Measurements from ENCODE around the gene DCAF4. TPM values are rescaled to one million over a fixed set of nuclear protein-coding genes. Genes with fewer than 3 reads are reported as not detected.

Gene DCAF4
- total and polyA plus RNA-seq, 8 donors, result 0.58 to 139 (median 7.7) TPM

DNA sequence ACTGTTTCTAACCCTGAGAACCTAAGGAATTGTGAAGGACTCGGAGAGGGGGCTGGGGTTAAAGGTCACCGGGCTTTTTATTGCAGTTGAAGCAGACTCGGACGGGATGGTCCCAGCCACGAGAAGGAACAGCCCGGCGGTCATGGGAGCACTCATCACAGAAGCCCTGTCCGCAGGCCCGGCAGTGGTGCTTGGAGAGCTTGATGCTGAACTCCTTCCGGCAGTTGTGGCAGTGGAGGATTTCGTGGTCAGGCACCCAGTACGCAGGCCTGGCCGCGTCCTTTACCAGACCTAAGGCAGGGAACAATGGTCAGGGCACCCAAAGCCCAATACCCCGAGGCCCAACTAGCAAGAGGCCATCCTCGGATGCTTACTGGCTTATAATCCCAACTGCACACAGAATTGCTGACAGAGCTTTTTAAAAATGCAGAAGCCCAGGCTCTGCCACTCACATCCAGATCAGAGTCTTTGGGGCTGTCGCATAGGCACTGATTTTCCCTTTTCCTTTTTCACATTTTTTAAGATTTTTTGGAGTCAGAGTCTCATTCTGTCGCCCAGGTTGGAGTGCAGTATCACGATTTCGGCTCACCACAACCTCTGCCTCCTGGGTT, 44.7 kb downstream of the DCAF4 start:
- peaks cover 49 to 90% (median 82%) of the 10 kb centered on the region in 4 donors for H3K36me3 ChIP-seq
- intact Hi-C loops (cut with DNase I; ENCODE audit: low total_unique reads), result no loop called here
- H3K27me3 ChIP-seq, result no peaks in the 10 kb centered on the region
- no peaks in the 10 kb centered on the region for H3K9me3 ChIP-seq
- TF ChIP-seq POLR2AphosphoS5 (IDR thresholded peaks at IDR 0.05) (no peak), EP300 (IDR thresholded peaks at IDR 0.05) (no peak), POLR2A (IDR thresholded peaks at IDR 0.05) (no peak)
- TF ChIP-seq, protein P1, sequence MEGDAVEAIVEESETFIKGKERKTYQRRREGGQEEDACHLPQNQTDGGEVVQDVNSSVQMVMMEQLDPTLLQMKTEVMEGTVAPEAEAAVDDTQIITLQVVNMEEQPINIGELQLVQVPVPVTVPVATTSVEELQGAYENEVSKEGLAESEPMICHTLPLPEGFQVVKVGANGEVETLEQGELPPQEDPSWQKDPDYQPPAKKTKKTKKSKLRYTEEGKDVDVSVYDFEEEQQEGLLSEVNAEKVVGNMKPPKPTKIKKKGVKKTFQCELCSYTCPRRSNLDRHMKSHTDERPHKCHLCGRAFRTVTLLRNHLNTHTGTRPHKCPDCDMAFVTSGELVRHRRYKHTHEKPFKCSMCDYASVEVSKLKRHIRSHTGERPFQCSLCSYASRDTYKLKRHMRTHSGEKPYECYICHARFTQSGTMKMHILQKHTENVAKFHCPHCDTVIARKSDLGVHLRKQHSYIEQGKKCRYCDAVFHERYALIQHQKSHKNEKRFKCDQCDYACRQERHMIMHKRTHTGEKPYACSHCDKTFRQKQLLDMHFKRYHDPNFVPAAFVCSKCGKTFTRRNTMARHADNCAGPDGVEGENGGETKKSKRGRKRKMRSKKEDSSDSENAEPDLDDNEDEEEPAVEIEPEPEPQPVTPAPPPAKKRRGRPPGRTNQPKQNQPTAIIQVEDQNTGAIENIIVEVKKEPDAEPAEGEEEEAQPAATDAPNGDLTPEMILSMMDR (IDR thresholded peaks at IDR 0.05), result no peak
- no peak overlapping the region for H3K4me3 ChIP-seq
- 92 to 96% (median 93%) methylated on average over 15 to 20 of the region's 20 CpGs for WGBS, 5 donors
- no peak for DNase-seq
- H3K27ac ChIP-seq, result no peak overlapping the region
- H3K4me1 ChIP-seq, result no peaks in the 10 kb centered on the region

DNA sequence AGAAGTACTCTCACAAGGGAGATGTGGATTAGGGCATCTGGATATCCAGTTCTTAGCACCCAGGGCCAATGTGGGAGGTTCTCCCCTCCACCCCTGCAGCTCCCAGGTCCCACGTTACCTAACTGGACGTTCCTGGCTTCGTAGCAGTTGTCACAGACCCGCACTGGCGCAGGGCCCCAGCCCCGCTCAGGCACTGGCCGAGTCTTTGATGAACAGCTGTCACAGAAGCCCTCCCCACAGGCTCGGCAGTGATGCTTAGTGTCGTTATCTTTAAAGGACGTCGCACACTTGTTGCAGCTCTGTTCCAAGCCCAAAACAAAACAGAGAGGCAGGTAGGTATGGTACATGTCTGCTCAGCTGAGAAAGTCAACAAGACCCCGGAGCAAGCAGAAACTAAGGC, 48.4 kb downstream of the DCAF4 start:
- H3K36me3 ChIP-seq, result peaks cover 51 to 100% (median 99%) of the 10 kb centered on the region in 4 donors
- intact Hi-C loops (cut with DNase I; ENCODE audit: low total_unique reads), result no loop called here
- H3K9me3 ChIP-seq, result no peaks in the 10 kb centered on the region
- H3K27me3 ChIP-seq, result no peaks in the 10 kb centered on the region
- no peaks in the 10 kb centered on the region for H3K4me1 ChIP-seq
- no peak for DNase-seq
- no peak for TF ChIP-seq EP300 (IDR thresholded peaks at IDR 0.05)
- H3K4me3 ChIP-seq, result no peak overlapping the region
- 91 to 95% (median 95%) methylated on average over 12 of the region's 12 CpGs for WGBS, 5 donors
- H3K27ac ChIP-seq, result no peak overlapping the region

DNA sequence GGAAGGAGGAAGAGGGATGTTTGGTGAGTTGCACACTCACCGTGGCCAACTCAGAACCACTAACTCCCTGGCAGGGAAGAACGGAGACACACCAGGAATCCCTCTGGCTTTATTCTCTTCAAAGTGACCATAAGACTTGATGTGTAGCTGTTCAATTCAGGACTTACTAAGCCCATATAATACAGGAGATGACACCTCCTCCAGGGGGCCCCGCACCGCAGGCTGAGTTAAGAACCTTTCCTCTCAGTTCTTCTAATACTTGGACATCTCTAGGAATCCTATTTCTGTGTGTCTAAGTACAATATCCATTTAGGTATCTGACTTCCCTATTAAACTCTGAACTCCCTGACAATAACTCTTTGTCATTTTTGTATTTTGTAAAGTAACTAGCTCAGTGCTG, 49.5 kb downstream of the DCAF4 start:
- no peak for DNase-seq
- no peaks in the 10 kb centered on the region for H3K27me3 ChIP-seq
- peaks cover 50 to 100% (median 99%) of the 10 kb centered on the region in 4 donors for H3K36me3 ChIP-seq
- TF ChIP-seq POLR2A (IDR thresholded peaks at IDR 0.05), result no peak
- TF ChIP-seq, protein P1 (IDR thresholded peaks at IDR 0.05), result no peak
- TF ChIP-seq EP300 (IDR thresholded peaks at IDR 0.05), result no peak
- no peak for TF ChIP-seq POLR2AphosphoS5 (IDR thresholded peaks at IDR 0.05)
- intact Hi-C loops (cut with DNase I; ENCODE audit: low total_unique reads), result no loop called here
- WGBS, 5 donors, result 93 to 99% (median 96%) methylated on average over 4 of the region's 4 CpGs
- H3K27ac ChIP-seq, result no peak overlapping the region
- no peaks in the 10 kb centered on the region for H3K9me3 ChIP-seq
- H3K4me1 ChIP-seq, result no peaks in the 10 kb centered on the region
- no peak overlapping the region for H3K4me3 ChIP-seq

DNA sequence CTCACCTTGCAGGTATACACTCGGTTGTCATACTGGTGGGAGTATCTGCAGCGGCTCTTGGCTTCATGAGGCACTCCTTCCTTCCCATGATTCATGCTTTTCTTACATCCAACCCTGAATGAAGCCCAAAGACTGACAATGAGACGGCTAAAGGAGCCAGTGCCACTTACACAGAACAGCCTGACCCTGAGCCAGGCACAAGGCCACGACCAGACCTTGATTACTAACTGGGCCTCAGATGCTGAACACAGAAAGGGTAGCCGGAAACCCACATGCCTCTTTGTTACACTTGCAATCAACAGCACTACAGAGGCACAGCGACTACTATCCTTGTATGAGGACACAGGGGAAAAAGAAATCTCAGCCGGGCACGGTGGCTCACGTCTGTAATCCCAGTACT, 52.6 kb downstream of the DCAF4 start:
- WGBS, 5 donors, result 93 to 98% (median 96%) methylated on average over 8 to 9 of the region's 9 CpGs
- intact Hi-C loops (cut with DNase I; ENCODE audit: low total_unique reads), result no loop called here
- Histone ChIP-seq H3K36me3 (peaks cover 28 to 92% (median 90%) of the 10 kb centered on the region in 4 donors), H3K4me3 (no peak overlapping the region), H3K27ac (no peak overlapping the region), H3K4me1 (peaks cover 0 to 7% (median 0%) of the 10 kb centered on the region in 4 donors), H3K27me3 (no peaks in the 10 kb centered on the region), H3K9me3 (no peaks in the 10 kb centered on the region)
- TF ChIP-seq, protein P1 (IDR thresholded peaks at IDR 0.05), result no peak
- TF ChIP-seq POLR2AphosphoS5 (IDR thresholded peaks at IDR 0.05), result no peak
- no peak for TF ChIP-seq EP300 (IDR thresholded peaks at IDR 0.05)
- no peak for TF ChIP-seq POLR2A (IDR thresholded peaks at IDR 0.05)
- DNase-seq, result no peak

DNA sequence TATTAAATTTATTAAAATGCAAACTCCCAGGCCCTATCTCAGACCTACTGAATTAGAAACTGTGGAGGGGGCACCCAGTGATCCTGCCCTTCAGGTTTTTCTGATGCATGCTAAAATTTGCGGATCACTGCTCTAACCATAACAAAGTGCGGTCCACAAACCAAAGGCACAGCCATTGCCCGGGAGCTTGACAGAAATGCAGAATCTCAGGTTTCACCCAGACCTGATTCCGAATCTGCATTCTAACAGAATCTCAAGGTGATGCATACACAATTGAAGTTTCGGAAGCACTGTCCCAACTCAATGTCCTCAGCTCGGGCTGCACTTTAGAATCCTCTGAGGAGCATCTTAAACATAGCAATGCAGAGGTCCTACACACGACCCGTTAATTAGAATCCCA, 54.6 kb downstream of the DCAF4 start:
- H3K27ac ChIP-seq, result no peak overlapping the region
- H3K9me3 ChIP-seq, result no peaks in the 10 kb centered on the region
- intact Hi-C loops (cut with DNase I; ENCODE audit: low total_unique reads), result no loop called here
- no peaks in the 10 kb centered on the region for H3K27me3 ChIP-seq
- TF ChIP-seq, protein P1 (IDR thresholded peaks at IDR 0.05), result no peak
- TF ChIP-seq EP300 (IDR thresholded peaks at IDR 0.05) (no peak), POLR2A (IDR thresholded peaks at IDR 0.05) (no peak), POLR2AphosphoS5 (IDR thresholded peaks at IDR 0.05) (no peak)
- H3K4me3 ChIP-seq, result no peak overlapping the region
- WGBS, 5 donors, result 85 to 98% (median 92%) methylated on average over 8 of the region's 8 CpGs
- DNase-seq, result no peak
- H3K4me1 ChIP-seq, result peaks cover 0 to 7% (median 0%) of the 10 kb centered on the region in 4 donors
- H3K36me3 ChIP-seq, result peaks cover 20 to 92% (median 90%) of the 10 kb centered on the region in 4 donors
